ENCODE results near the gene PRR23A.

PRR23A gene

DNA sequence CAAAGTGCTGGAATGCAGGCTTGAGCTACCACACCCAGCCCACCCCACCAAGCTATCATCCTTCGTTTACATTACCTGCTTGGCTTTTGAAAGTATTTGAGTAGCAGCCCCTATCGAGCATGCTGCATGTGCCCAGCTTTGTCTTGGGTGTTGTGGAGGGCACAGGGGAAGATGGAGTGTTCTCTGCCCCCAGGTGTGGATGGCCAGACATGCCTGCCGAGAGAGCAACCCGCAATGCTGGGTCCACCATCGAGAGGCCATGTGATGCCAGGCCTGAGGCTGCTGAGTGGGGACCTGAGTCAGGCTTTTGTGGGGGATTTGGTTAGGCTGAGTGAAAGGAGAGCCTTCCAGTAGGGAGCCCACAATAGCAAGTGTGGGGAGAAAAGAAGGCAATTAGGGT is 33.1 kb downstream of the PRR23A start:
- DNase-seq (ENCODE audit: low spot score) = no peak

GRCh38 chr3:138971766-138972320 is 34.2 kb downstream of the PRR23A start:
- DNase-seq (ENCODE audit: low spot score) = no peak

- DNase-seq (ENCODE audit: low spot score) = no peak
Measured at GRCh38 chr3:138964923-138965322, 41.1 kb downstream of the PRR23A start.

GRCh38 chr3:138964264-138964663 is 41.8 kb downstream of the PRR23A start:
- no peak for DNase-seq (ENCODE audit: low spot score)

DNA sequence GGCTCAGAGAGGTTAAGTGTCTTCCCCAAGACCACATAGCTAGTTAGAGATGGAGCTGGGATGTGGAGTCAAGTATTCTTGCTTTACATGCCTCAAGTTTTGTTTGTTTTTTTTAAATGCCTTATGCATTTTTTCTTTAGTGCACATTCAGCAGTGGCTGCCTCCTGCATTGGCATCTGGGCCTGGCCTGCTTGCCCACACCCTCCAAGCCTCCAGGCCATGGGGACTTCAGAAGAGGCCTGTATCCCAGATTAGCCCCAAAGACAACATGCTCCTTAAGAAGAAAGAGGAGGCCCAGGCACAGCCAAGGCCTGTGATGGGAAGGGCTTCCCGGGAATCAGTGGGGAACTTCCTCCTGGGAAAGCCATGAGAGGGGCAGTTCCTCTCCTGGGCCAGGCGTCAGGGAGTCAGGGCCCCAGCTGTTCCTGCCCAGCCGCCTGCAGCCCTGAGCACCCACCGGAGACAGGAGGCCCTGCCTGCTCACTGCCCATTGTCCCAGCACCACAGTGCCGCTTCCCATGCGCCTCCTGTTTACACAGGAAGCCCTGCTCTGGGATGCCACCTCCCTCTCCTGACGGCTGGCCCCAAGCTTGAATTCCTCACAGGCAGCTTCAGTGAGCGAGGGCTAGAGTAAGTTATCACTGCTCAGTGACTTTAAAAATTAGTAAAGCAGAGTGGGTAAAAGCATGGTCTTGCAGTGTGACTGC is 43.1 kb downstream of the PRR23A start:
- DNase-seq (ENCODE audit: low spot score) = no peak

- DNase-seq (ENCODE audit: low spot score) = no peak
Measured at GRCh38 chr3:138960417-138960852, 45.6 kb downstream of the PRR23A start.

Data from AG20443 (cell line).